LNCaP clone FGC (cell line): ENCODE data around the gene SLC12A1.

Source experiments
- DNase-seq: peaks from one replicate; pipeline ENCODE4 v3.0.0-alpha.2; 2011; ENCODE audit warnings: low read depth
- H3K4me3 ChIP-seq: 2 replicates; pipeline ENCODE4 v1.5.1; 2011; ENCODE audit warnings: mild to moderate bottlenecking, low read depth, low read length, control low read depth
- CTCF ChIP-seq: IDR thresholded peaks from 2 replicates; pipeline ENCODE4 v1.5.1; 2012; ENCODE audit warnings: mild to moderate bottlenecking; ENCODE audit not compliant: control insufficient read depth, insufficient read depth; ENCODE audit errors: extremely low read depth

Gene SLC12A1

GRCh38 chr15:48239334-48239733 is 33.2 kb downstream of the SLC12A1 start:
- no peak overlapping the region for H3K4me3 ChIP-seq
- no peak for DNase-seq
- no peak for TF ChIP-seq CTCF

GRCh38 chr15:48242015-48242414 is 35.9 kb downstream of the SLC12A1 start:
- TF ChIP-seq CTCF: no peak
- no peak overlapping the region for H3K4me3 ChIP-seq
- no peak for DNase-seq

DNA sequence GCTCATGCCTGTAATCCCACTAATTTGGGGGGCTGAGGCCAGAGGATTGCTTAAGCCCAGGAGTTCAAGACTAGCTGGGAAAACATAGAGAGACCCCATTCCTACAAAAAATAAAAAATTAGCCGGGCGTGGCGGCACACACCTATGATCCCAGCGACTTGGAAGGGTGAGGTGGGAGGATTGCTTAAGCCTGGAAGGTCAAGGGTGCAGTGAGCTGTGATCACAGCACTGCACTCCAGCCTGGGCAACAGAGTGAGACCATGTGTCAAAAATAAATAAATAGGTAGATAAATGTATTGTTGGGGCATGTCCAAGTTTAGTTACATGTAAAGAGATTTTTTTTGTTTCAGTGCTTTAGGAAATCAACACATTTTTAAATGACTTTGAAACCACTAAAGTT is 36.4 kb downstream of the SLC12A1 start:
- DNase-seq: no peak
- TF ChIP-seq CTCF: no peak

GRCh38 chr15:48244921-48245320 is 38.8 kb downstream of the SLC12A1 start:
- no peak for DNase-seq
- no peak for TF ChIP-seq CTCF
- H3K4me3 ChIP-seq: no peak overlapping the region

More for the DNA sequence above, 36.4 kb downstream of the SLC12A1 start:
- H3K4me3 ChIP-seq: no peak overlapping the region

DNA sequence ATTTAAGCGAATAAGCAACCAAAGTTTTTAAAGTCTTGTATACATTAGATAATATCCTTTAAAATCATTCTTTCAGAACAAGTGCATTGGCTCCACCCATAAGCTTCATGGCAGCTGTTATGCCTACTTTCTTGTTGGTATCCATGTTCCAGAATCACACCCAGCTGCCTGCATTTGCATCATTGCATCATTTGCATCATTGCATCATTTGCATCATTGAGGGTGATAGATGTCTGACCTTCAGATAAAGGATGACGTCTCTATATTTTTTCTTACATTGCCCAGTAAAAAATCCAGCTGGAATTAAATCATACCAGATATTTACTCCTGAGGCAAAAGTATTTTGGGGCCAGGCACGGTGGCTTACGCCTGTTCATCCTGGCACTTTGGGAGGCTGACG is 42.3 kb downstream of the SLC12A1 start:
- no peak for DNase-seq
- no peak for TF ChIP-seq CTCF
- no peak overlapping the region for H3K4me3 ChIP-seq

DNA sequence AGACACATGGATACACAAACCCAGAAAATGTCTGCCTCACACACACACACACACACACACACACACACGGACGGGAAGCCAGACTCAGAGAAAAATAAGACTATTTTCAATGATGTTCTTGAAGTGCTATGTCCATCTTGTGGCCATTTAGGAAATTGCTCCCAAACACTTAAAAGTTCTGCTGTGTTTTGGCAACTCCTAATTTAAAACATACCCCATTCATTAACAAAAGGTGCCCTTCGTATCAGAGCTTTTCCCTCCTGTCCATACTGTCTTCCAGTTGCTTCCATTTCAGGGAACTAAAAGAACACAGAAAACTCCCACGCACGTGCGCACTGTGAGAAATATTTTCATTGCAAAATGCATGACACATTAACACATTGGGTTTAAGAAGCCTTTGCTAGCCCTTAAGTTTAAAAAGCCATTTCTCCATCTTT is 44.6 kb downstream of the SLC12A1 start:
- DNase-seq: peak; percentile 62
- TF ChIP-seq CTCF: peak; percentile 72
- H3K4me3 ChIP-seq: no peak overlapping the region

GRCh38 chr15:48253172-48253571 is 47.1 kb downstream of the SLC12A1 start:
- H3K4me3 ChIP-seq: no peak overlapping the region
- no peak for DNase-seq

More at GRCh38 chr15:48253172-48253571, 47.1 kb downstream of the SLC12A1 start:
- TF ChIP-seq CTCF: no peak
